Cardiac fibroblast (primary cell): ENCODE measurements around the gene L1CAM.
"Not testable (repeated sequence)": the region's sequence is repeated elsewhere in the genome, so short reads cannot be mapped to it uniquely, and the experiment has no call there.

ENCODE experiments used
- DNase-seq, 2 donors: peaks; one replicate each; pipeline versions ENCODE4 v3.0.0 to v3.0.0-alpha.2; 2010; ENCODE audit warnings: low read depth in 2 of 2
- H3K4me3 ChIP-seq, 2 donors: replicated peaks in 1 of 2; 1 replicate in 1 of 2; 2 replicates in 1 of 2; pipeline ENCODE4 v1.5.1; 2011; ENCODE audit warnings: low read depth in 2 of 2, low read length in 2 of 2, mild to moderate bottlenecking in 2 of 2, moderate library complexity in 1 of 2
- CTCF ChIP-seq: IDR thresholded peaks from one replicate; pipeline ENCODE4 v1.5.1; 2011; ENCODE audit warnings: low read depth, mild to moderate bottlenecking, low read length, inconsistent platforms

The L1CAM gene

DNA sequence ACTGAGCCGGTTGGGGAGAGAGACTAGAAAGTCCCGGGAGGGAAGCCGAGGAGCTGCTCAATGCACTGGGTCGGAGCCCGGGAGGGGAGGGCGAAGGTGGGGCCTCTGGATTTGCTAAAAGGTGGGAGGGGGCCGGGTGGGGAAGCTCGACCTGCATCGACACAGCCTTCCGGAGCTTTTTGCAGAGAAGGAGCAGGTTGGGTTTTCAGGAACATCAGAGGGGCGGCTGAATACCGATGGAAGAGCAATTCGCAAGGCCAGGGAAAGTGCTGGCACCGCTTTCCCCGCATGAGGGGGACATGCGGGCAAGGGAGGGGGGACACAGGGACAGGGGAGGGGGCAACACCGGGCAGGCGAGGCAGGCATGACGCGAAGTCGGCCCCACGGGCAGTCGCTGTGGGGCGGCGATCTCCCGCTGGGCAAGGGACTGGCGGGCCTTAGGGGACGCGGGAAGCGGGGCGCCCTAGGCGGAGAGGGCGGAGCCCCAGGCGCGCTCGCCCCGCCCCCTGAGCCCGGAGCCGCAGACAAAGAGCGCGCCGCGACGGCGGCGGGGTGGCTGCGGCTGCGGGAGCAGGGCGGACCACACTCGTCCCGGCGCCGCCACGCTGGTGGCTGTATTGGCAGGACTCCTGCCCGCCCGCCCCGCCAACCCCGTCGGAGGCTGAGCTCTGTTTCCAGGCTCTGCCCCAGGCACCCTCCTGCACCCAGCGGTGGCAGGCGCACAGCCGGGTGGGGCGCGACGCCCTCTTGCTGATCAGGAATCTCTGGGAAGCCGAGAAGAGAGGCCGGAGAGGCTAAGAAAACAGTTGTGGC lies 67.2 kb downstream of the L1CAM start:
- H3K4me3 ChIP-seq = peak overlapping the region; percentile 26 to 28
- TF ChIP-seq CTCF = no peak
- no peak for DNase-seq

DNA sequence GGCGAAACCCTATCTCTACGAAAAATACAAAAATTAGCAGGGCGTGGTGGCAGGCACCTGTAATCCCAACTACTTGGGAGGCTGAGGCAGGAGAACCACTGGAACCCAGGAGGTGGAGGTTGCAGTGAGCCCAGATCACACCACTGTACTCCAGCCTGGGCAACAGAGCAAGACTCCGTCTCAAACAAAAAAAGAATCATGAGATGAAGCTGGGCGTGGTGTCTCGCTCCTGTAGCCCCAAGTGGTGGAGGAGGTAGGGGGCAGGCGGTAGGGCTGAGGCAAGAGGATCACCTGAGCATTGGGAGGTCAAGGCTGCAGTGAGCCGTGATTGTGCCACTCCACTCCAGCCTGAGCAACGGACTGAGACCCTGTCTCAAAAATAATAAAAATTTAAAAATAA lies 67.9 kb downstream of the L1CAM start:
- not testable (repeated sequence) for DNase-seq, H3K4me3 ChIP-seq

GRCh38 chrX:153816831-153817690 lies 68.9 kb downstream of the L1CAM start:
- H3K4me3 ChIP-seq = no peak overlapping the region
- DNase-seq = peak in 1 of 2 donors; percentile 8
- no peak for TF ChIP-seq CTCF

DNA sequence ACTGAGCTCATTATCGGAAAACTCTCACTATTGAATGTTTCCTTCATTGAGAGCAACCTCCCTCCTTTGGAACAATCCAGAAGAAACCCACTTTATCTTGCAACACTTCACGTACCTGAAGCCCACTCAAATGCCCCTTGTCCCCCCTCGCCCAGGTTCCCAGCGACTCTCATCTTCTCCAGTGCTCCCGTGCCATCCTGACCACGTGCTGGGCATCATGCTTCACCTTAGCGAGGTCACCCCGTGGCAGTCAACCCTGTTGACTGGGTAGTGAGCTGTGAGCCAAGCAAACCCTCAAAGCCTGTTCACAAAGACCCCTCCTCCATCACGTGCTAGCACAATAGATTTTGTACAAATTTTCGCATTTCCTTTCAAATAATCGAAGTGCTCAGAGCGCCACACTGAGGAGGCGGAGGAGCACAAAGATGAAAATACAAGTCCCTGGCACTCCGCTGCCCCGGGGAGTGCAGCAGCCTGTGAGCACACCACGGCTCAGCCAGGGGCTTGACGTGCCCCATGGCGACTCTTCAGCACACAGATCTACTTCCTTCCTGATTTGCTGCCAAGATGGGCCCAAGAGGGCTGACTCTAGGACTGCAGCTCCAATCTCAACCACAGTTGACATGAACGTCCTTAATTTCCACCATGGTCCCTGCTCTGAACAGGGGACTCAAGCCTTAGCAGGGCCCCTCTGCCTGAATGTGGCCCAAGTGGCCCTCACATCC lies 71.2 kb downstream of the L1CAM start:
- no peak for TF ChIP-seq CTCF
- DNase-seq = no peak
- H3K4me3 ChIP-seq = no peak overlapping the region

- H3K4me3 ChIP-seq = no peak overlapping the region
- no peak for DNase-seq
- no peak for TF ChIP-seq CTCF
These were observed 72.8 kb downstream of the L1CAM start for GRCh38 chrX:153813161-153813560.

GRCh38 chrX:153812220-153812619 lies 73.8 kb downstream of the L1CAM start:
- no peak overlapping the region for H3K4me3 ChIP-seq
- DNase-seq = no peak
- no peak for TF ChIP-seq CTCF
